ENCODE data around the gene EBI3. TPM values are rescaled to one million over a fixed set of nuclear protein-coding genes. Genes with fewer than 3 reads are reported as not detected.
"Not testable (repeated sequence)": the region's sequence is repeated elsewhere in the genome, so short reads cannot be mapped to it uniquely, and the experiment has no call there.

Gene EBI3
- total and polyA plus RNA-seq, 2 donors, result 0.32 to 5.7 TPM

DNA sequence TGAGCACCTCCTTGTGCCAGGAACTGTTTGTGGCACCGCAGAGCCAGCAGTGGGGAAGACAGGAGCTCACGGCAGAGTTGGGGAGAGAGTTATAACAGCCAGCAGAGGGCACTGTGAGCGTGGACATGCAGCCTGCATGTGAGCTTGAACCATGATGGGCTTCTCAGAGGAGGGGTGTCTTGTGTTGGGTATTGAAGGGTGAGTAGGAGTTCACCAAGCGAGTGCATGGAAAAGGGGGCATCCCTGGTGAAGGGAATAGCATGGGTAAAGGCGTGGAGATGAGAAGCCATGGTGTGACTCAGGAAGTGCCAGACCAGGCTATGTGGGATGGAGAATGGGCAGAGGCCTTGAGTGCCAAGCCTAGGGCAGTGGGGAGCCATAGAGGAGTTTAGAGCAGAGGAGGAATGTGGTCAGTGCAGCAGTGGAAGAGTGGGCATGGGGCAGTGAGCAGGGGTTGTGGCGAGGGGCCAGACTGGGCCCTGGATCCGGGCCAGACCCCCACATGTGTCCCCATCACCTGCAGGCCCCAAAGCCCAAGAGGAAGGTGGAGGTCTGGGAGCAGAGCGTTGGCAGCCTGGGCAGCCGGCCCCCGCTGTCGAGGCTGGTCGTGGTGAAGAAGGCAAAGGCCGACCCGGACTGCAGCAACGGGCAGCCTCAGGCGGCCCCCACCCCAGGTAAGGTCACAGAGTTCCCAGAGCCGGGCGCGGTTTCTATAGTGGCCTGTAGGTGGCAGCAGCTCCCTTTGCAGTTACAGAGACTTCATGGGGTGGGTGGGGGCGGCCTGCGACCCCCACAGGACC lies 38.0 kb downstream of the EBI3 start:
- 39% methylated on average over 21 of the region's 21 CpGs for WGBS
- DNase-seq (ENCODE audit: extremely low spot score), result no peak
- Histone ChIP-seq H3K4me1 (ENCODE audit: insufficient read depth) (no peaks in the 10 kb centered on the region), H3K4me3 (ENCODE audit: low read depth, low read length) (no peak overlapping the region), H3K36me3 (ENCODE audit: insufficient read depth) (no peaks in the 10 kb centered on the region), H3K27ac (ENCODE audit: low read depth) (no peak overlapping the region)

DNA sequence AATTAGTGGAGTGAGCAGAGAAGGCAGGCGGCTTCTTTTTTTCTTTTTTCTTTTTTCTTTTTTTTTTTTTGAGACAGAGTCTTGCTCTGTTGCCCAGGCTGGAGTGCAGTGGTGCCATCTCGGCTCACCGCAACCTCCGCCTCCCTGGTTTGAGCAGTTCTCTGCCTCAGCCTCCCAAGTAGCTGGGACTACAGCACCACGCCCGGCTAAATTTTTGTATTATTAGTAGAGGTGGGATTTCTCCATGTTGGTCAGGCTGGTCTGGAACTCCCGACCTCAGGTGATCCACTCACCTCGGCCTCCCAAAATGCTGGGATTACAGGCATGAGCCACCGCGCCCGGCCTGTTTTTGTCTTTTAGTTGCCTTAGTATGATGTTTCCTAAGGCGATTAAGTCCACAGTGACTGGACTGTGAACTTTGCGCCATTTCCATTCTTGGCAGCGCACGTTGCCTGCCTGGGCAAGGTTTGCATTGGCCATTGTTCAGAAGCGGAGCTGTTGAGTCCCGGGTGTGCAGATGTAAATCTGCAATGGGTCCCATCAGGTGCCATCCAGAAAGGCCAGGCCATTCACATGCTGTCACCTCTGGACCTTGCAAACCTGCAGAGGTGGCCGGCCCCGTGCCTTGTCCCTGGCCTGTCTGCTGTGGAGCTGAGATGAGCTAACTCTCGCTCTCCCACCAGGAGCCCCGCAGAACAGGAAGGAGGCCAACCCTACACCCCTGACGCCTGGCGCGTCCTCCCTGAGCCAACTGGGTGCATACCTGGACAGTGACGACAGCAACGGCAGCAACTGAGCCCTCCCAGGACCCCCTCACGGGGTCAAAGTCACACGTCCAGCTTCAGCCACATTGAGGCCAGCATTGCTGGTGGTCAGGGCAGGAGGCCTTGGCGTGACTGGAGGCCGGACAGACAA lies 38.8 kb downstream of the EBI3 start:
- Histone ChIP-seq H3K4me3 (ENCODE audit: low read depth, low read length) (no peak overlapping the region), H3K27ac (ENCODE audit: low read depth) (no peak overlapping the region), H3K36me3 (ENCODE audit: insufficient read depth) (no peaks in the 10 kb centered on the region), H3K4me1 (ENCODE audit: insufficient read depth) (no peaks in the 10 kb centered on the region)
- no peak for DNase-seq (ENCODE audit: extremely low spot score)
- 85% methylated on average over 30 of the region's 30 CpGs for WGBS

DNA sequence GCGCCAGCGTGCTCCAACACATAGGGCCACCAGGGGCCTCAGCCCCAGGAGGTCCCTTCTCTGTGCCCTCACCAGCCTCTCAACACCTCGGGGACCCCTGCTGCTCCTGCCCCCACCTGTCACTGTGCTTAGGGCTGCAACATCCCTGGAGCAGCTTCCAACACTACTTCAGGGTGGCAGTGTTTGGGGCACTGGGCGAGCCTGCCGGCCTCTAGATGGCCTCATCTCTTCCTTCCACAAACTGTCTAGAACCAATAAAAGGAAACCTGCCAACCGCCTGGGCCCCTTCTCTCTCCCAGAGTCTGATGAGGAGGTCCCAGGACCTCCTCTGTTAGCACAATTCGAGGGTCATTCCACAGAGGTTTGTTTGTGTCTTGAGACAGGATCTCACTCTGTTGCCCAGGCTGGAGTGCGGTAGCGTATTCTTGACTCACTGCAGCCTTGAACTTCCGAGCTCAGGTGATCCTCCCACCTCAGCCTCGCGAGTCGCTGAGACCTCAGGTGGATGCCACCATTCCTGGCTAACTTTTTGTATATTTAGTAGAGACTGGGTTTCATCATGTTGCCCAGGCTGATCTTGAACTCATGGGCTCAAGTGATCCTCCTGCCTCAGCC lies 39.6 kb downstream of the EBI3 start:
- DNase-seq (ENCODE audit: extremely low spot score), result no peak
- no peak overlapping the region for H3K4me3 ChIP-seq (ENCODE audit: low read depth, low read length)
- no peaks in the 10 kb centered on the region for H3K4me1 ChIP-seq (ENCODE audit: insufficient read depth)
- no peaks in the 10 kb centered on the region for H3K36me3 ChIP-seq (ENCODE audit: insufficient read depth)
- WGBS, result 90% methylated on average over 13 of the region's 13 CpGs
- H3K27ac ChIP-seq (ENCODE audit: low read depth), result no peak overlapping the region

GRCh38 chr19:4272894-4273293 lies 43.6 kb downstream of the EBI3 start:
- no peaks in the 10 kb centered on the region for H3K36me3 ChIP-seq (ENCODE audit: insufficient read depth)
- 56% methylated on average over 10 of the region's 10 CpGs for WGBS
- DNase-seq (ENCODE audit: extremely low spot score), result no peak
- no peak overlapping the region for H3K27ac ChIP-seq (ENCODE audit: low read depth)
- H3K4me1 ChIP-seq (ENCODE audit: insufficient read depth), result no peaks in the 10 kb centered on the region
- no peak overlapping the region for H3K4me3 ChIP-seq (ENCODE audit: low read depth, low read length)

GRCh38 chr19:4274321-4274686 lies 45.0 kb downstream of the EBI3 start:
- WGBS, result 87% methylated on average over 6 of the region's 6 CpGs
- DNase-seq (ENCODE audit: extremely low spot score), result not testable (repeated sequence)

GRCh38 chr19:4277191-4277696 lies 47.9 kb downstream of the EBI3 start:
- Histone ChIP-seq H3K4me3 (ENCODE audit: low read depth, low read length) (no peak overlapping the region), H3K36me3 (ENCODE audit: insufficient read depth) (no peaks in the 10 kb centered on the region), H3K27ac (ENCODE audit: low read depth) (no peak overlapping the region), H3K4me1 (ENCODE audit: insufficient read depth) (peaks cover 2% of the 10 kb centered on the region)
- no peak for DNase-seq (ENCODE audit: extremely low spot score)
- 30% methylated on average over 16 of the region's 16 CpGs for WGBS

More at GRCh38 chr19:4274321-4274686, 45.0 kb downstream of the EBI3 start:
- not testable (repeated sequence) for H3K4me1 ChIP-seq (ENCODE audit: insufficient read depth); H3K27ac ChIP-seq (ENCODE audit: low read depth); H3K4me3 ChIP-seq (ENCODE audit: low read depth, low read length); H3K36me3 ChIP-seq (ENCODE audit: insufficient read depth)

- WGBS, result 28% methylated on average over 4 of the region's 4 CpGs
- Histone ChIP-seq H3K27ac (ENCODE audit: low read depth) (no peak overlapping the region), H3K4me1 (ENCODE audit: insufficient read depth) (peaks cover 2% of the 10 kb centered on the region), H3K4me3 (ENCODE audit: low read depth, low read length) (no peak overlapping the region), H3K36me3 (ENCODE audit: insufficient read depth) (no peaks in the 10 kb centered on the region)
- DNase-seq (ENCODE audit: extremely low spot score), result no peak
Observed at GRCh38 chr19:4278010-4278409, 48.7 kb downstream of the EBI3 start.

DNA sequence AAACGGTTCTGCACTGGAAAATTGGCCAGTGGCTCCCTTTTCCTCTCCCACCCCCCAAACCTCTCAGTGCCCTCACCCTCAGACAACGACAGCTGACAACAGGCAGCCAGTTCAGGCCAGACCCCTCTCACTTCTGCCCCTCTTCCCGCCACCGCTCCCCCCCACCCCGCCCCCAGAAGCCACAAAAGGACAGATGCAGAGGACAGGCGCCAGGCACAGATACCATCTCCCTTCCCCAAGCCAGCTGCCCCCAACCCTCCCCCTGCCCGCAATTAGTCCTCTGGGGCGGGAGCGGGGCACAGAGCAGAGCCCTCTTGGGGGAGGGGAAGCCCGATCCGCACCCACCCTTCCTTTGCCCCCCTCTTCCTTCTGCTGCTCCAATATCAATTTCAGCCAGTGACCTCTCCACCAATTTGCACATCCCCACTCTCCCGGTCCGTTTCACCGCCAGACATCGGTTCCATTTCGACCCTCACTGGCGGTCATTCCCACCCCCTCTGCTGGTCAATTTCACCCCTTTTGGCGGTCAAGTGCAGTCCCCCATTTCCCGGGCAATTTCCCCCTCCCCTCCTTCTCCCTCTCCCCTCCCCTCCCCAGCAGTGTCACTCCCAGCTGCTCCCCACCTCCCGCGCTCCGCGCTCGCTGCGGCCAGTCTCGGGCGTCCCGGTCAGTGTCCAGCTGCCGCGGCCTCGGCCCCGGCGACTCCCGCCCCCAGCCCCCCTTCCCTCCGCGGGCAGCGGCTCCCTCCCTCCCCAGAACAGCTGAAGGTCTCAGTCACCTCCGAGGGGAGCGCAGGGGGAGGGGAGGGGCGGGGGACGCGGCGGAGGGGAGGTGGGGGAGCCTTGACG lies 49.3 kb downstream of the EBI3 start, which contains the start of gene SHD:
TSS of gene SHD (plus strand) at position 848 of the 848 bp plus-strand sequence. CDS start 798 bp downstream, outside the sequence.
- H3K4me1 ChIP-seq (ENCODE audit: insufficient read depth), result peaks cover 2% of the 10 kb centered on the region
- 2% methylated on average over 44 of the region's 44 CpGs for WGBS
- peak within 1 kb of the TSS; percentile 13 for H3K4me3 ChIP-seq (ENCODE audit: low read depth, low read length)
- no peak within 1 kb of the TSS for H3K27ac ChIP-seq (ENCODE audit: low read depth)
- DNase-seq (ENCODE audit: extremely low spot score), result no peak
- no peaks in the 10 kb centered on the region for H3K36me3 ChIP-seq (ENCODE audit: insufficient read depth)

DNA sequence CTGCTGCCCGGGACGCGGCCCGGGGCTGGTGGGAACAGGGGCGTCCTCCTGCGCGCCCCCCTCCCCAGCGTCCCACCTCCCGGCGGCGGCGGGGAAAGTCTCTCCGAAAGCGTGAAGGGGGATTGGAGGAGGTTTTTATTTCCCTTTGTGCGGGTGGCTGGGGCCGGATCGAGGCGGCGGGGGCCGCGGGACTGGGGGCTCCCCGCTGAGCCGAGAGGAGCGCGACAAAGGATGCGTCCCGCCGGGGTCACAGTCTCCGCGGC lies 49.9 kb downstream of the EBI3 start:
- H3K36me3 ChIP-seq (ENCODE audit: insufficient read depth), result no peaks in the 10 kb centered on the region
- H3K27ac ChIP-seq (ENCODE audit: low read depth), result no peak overlapping the region
- H3K4me3 ChIP-seq (ENCODE audit: low read depth, low read length), result peak overlapping the region; percentile 13
- no peak for DNase-seq (ENCODE audit: extremely low spot score)
- H3K4me1 ChIP-seq (ENCODE audit: insufficient read depth), result peaks cover 2% of the 10 kb centered on the region
- under 1% methylated on average over 30 of the region's 30 CpGs for WGBS

- no peak for DNase-seq (ENCODE audit: extremely low spot score)
- WGBS, result 2% methylated on average over 71 of the region's 71 CpGs
- Histone ChIP-seq H3K4me3 (ENCODE audit: low read depth, low read length) (peak overlapping the region; percentile 13), H3K36me3 (ENCODE audit: insufficient read depth) (no peaks in the 10 kb centered on the region), H3K27ac (ENCODE audit: low read depth) (no peak overlapping the region), H3K4me1 (ENCODE audit: insufficient read depth) (peaks cover 2% of the 10 kb centered on the region)
Observed at GRCh38 chr19:4279530-4280422, 50.5 kb downstream of the EBI3 start.

DNA sequence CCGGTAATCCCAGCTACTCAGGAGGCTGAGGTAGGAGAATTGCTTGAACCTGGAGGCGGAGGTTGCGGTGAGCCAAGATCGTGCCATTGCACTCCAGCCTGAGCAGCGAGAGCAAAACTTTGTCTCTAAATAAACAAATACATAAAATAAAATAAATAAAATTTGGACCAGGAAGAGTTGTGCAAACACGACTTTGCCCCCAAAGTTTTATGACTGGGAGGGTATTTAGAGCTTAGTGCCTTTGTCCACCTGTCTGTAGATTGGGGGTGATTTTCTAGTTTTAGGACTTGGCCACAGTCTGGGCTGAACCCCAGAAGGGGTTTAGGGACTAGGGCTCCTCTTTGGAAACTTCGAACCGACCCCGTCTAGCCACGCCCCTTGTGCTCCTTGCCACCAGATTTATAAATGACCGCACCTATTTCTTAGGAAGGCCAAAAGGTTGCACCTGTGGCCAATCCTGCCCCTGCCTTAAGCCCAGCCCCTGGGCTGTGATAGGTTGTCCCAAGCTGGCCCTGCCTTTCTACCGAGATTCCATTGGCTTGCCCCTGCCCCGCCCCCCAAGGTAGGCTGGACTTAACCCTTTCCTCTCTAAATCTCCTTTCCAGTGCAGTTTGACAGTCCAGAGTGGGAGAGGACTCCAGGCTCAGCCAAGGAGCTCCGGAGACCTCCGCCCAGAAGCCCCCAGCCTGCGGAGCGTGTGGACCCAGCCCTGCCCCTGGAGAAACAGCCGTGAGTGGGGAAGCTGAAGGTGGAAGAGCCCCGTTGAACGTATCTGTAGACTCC lies 55.0 kb downstream of the EBI3 start:
- H3K4me3 ChIP-seq (ENCODE audit: low read depth, low read length), result no peak overlapping the region
- no peaks in the 10 kb centered on the region for H3K36me3 ChIP-seq (ENCODE audit: insufficient read depth)
- no peak for DNase-seq (ENCODE audit: extremely low spot score)
- H3K27ac ChIP-seq (ENCODE audit: low read depth), result no peak overlapping the region
- 41% methylated on average over 20 of the region's 20 CpGs for WGBS
- peaks cover 2% of the 10 kb centered on the region for H3K4me1 ChIP-seq (ENCODE audit: insufficient read depth)

DNA sequence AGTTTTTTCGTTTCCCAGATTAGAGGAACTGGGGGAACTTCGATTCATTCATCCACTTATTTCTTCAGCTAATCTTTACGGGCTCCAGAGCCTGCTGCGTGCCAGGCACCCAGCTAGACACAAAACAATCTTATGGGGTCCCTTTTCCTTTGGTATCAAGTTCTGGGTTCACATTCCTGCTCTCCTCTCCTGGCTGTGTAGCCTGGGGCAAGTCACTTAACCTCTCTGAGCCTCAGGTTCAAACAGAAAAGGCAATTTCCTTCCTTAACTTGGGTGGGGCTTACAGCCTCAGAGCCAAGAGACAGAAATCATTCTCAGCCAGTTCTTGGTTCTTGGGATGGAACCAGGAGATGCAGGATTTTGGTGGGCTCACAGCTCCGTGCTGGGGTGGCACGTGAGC lies 55.7 kb downstream of the EBI3 start:
- no peaks in the 10 kb centered on the region for H3K36me3 ChIP-seq (ENCODE audit: insufficient read depth)
- H3K27ac ChIP-seq (ENCODE audit: low read depth), result no peak overlapping the region
- H3K4me3 ChIP-seq (ENCODE audit: low read depth, low read length), result no peak overlapping the region
- DNase-seq (ENCODE audit: extremely low spot score), result no peak
- 61% methylated on average over 6 of the region's 6 CpGs for WGBS
- peaks cover 2% of the 10 kb centered on the region for H3K4me1 ChIP-seq (ENCODE audit: insufficient read depth)

Data from urinary bladder (tissue), 4 donors.